Tibial nerve (tissue), 4 donors: ENCODE data around the gene MRPS9.

Experiments used
- CTCF ChIP-seq, 5 experiments: fragments of 200-600 bp in 3 of 5; fragments of 450-650 bp in 2 of 5; sonication (generic) in 3 of 5; IDR thresholded peaks; one replicate each; pipeline ENCODE4 v1.5.1; 2016 to 2019; ENCODE audit warnings: antibody characterized with exemption in 5 of 5, mild to moderate bottlenecking in 3 of 5, moderate library complexity in 2 of 5
- EP300 ChIP-seq, 2 donors: sonication (generic); formaldehyde crosslinking; IDR thresholded peaks; one replicate each; pipeline ENCODE4 v1.6.1; 2017; ENCODE audit warnings: antibody characterized with exemption in 2 of 2, mild to moderate bottlenecking in 1 of 2
- POLR2A ChIP-seq, 2 donors: fragments of 450-650 bp; IDR thresholded peaks; one replicate each; pipeline ENCODE4 v1.6.1; 2017; ENCODE audit warnings: antibody characterized with exemption in 2 of 2, mild to moderate bottlenecking in 2 of 2, moderate library complexity in 2 of 2

GRCh38 chr2:105144941-105145300 lies 107.1 kb downstream of the MRPS9 start:
- TF ChIP-seq CTCF (IDR thresholded peaks at IDR 0.05): no peak
- no peak for TF ChIP-seq POLR2A (IDR thresholded peaks at IDR 0.05)
- no peak for TF ChIP-seq EP300 (IDR thresholded peaks at IDR 0.05)
